GM21515 (cell line): ENCODE data around the gene LAMA5.
A peak's percentile ranks its signal among the peaks of the same experiment; 100 is the strongest.
"Not testable (repeated sequence)": the region's sequence is repeated elsewhere in the genome, so short reads cannot be mapped to it uniquely, and the experiment has no call there.

Source experiments
- ATAC-seq: cut with Tn5 transposase; IDR thresholded peaks from one replicate; pipeline ENCODE4 v1.9.1; 2021; ENCODE audit not compliant: unreplicated experiment

Gene LAMA5

DNA sequence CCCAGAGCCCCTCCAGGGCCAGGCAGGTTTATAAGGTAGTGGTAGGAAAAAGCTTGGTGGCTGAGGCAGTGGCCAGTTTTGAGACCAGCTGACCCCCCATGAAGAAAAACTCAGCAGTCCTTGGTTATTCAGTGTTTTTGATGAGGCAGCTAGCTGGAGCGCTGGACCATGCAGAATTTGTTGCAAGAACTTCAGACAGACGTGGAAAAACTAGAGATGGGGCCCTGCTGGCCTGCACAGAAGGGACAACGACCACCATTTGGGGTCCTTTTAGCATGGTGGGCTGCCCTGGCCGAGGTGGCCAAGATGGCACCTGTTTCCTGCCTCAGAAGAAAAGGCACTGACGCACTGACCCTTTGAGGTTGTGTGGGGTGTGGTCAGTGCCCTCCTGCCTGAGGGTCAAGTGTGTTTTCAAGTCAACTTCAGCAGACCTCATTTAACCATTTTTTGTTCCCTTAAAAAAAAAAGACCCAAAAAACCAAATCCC lies 22.5 kb upstream of the LAMA5 start:
- no peak for ATAC-seq

GRCh38 chr20:62388839-62389600 lies 21.9 kb upstream of the LAMA5 start:
- ATAC-seq, result no peak

- ATAC-seq, result no peak
Measured at GRCh38 chr20:62387933-62388635, 21.0 kb upstream of the LAMA5 start.

GRCh38 chr20:62387219-62387913 lies 20.3 kb upstream of the LAMA5 start:
- peak; percentile 5 for ATAC-seq

GRCh38 chr20:62386383-62387218 lies 19.5 kb upstream of the LAMA5 start, which contains the start of gene RPS21:
Gene RPS21 (plus strand): TSS chr20:62387103. CDS start chr20:62387339, 236 bp downstream.
- ATAC-seq, result peak; percentile 77

- ATAC-seq, result peak; percentile 55
Measured at GRCh38 chr20:62382306-62383198, 15.4 kb upstream of the LAMA5 start.

DNA sequence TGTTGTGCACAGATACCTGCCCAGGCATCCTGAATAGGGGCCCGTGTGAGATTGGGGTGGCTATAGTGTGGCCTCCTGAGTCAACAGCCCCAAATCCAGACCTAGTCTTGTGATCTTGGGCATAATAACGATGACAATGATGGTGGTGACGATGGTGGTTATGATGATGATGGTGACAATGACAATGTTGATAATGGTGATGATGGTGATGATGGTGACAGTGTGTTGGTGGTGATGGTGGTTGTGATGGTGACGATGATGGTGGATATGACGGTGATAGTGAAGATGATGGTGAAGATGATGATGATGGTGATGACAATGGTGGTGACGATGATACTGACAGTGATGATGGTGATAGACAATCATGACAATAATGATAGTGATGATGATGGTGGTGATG lies 14.7 kb upstream of the LAMA5 start:
- no peak for ATAC-seq

GRCh38 chr20:62381202-62381797 lies 14.2 kb upstream of the LAMA5 start:
- ATAC-seq, result no peak

- no peak for ATAC-seq
Measured at GRCh38 chr20:62378215-62378614, 11.1 kb upstream of the LAMA5 start.

DNA sequence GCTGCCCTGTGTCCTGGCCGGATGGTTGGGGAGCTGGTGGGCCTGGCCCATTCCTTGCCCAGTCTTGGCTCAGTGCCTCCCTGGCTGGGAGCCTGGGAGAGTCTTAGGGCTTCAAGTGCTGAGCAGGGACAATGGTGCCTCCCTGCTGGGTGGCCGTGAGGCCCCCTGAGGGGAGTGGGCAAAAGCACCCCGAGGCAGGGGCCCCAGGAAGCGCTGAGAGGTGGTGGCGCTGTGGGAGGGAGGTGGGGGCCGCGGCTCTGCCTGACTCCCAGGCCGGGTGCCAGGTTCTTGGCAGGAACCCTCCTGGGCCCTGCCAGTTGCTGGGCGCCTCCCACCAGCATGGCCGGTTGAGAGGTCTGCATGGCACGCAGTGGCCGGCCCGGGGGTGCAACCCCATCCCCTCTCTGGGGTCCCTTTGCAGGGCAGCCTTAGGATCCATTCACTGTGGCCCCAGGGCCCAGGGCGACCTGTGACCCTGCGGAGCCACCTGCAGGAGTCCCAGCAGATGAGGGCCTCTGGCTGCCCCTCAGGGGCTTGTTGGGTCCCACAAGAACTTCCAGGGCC lies 10.6 kb upstream of the LAMA5 start:
- ATAC-seq, result no peak

DNA sequence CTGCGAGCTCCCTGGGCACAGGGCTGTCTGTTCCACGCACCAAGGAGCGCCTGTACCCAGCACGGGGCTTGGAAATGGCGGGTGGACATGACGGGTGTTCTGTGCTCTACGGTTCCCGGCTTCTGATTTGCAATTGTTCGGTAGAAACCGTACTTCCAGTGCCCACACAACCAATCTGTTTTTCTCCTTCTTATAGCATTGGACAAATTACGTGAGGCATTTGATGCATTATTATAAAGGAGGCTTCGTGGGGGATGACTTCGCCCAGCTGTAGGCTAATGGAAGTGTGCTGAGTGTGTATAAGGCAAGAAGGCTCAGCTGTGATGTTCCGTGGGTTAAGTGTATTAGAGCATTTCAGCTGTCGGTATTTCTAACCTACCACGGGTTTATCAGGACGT lies 10.0 kb upstream of the LAMA5 start:
- no peak for ATAC-seq

DNA sequence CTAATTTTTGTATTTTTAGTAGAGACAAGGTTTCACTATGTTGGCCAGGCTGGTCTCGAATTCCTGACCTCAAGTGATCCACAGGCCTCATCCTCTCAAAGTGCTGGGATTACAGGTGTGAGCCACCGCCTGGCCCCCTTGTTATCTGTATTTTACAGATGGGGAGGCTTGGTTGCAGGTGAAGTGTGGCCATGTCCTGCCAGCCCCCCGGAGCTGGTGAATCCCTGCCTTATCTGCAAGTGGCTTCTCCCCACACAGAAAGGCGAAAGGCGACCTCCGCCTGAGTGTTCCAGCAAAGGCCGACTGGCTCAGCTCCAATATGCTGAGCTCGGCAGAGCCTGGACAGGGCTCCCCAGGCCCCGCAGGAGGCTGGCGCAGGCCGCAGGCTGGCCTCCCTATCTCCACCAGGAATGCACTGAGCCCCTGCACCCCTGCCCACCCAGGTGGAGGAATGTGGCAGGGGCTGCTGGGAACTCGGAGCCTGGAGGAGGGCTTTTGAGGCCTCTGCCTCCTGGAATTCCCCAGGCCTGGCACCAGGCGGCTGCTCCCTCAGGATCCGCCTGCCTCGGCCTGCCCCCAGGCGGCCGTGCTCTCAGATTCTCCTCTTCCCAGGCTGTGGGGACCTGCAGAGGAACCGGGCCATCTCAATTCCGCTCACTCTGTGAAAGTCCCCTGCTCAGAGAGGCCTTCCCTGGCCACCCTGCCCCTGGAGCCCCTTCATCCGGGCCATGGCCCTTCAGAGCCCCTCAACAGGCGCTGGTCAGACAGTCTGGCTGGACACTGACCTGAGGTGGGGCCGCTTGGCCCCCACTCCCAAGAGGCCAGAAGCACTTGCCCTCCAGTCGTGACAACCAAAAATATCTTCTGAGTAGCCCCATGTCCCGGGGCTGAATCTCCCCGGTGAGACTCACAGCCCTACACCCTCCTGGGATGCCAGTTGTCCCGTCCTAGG lies 9.3 kb upstream of the LAMA5 start:
- ATAC-seq, result no peak

DNA sequence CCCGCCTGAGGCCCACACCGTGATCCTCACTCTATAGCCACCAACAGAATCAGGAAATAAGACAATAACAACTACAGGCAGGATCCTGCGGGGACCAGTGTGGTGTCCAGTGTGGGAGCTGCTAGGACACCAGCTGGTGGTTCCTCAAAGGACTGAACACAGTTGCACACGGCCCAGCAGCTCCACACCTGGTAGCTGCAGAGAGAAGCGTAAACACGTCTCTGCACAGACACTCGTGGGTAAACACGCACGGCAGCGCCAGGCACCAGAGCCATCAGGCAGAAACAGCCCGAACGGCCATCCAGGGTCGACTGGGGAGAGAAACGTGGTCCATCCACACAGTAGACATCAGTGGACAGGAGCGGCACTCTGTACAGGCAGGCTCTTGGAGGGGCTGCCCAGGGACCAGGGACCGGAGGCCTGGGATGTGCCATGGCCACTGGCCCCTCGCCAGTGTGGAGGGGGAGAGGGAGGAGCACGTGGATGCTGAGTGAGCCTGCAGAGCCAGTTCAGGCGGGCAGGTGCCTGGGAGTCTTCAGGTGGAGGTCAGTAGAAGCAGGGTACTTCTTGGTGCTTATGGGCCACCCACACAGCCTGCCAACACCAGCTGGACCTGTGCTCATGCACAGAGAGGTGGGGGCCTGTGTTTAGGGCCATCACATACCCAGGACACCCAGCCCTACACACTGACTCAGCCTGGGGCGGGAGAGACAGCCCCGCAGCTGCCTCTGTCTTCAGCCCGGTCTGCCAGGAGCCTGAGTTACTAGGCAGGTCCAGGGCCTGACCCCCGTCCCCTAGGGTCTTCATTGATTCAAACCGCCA lies 7.4 kb upstream of the LAMA5 start:
- no peak for ATAC-seq

- ATAC-seq, result not testable (repeated sequence)
Measured at GRCh38 chr20:62373631-62374179, 6.6 kb upstream of the LAMA5 start.

GRCh38 chr20:62372042-62372993 lies 5.2 kb upstream of the LAMA5 start:
- no peak for ATAC-seq

GRCh38 chr20:62371588-62372041 lies 4.5 kb upstream of the LAMA5 start:
- no peak for ATAC-seq
